HG02642 (cell line): ENCODE data around the gene SAMD14.

Experiments
- ATAC-seq: cut with Tn5 transposase; IDR thresholded peaks from one replicate; pipeline ENCODE4 v1.9.1; 2021; ENCODE audit warnings: mild to moderate bottlenecking; ENCODE audit not compliant: unreplicated experiment, poor library complexity

The SAMD14 gene

DNA sequence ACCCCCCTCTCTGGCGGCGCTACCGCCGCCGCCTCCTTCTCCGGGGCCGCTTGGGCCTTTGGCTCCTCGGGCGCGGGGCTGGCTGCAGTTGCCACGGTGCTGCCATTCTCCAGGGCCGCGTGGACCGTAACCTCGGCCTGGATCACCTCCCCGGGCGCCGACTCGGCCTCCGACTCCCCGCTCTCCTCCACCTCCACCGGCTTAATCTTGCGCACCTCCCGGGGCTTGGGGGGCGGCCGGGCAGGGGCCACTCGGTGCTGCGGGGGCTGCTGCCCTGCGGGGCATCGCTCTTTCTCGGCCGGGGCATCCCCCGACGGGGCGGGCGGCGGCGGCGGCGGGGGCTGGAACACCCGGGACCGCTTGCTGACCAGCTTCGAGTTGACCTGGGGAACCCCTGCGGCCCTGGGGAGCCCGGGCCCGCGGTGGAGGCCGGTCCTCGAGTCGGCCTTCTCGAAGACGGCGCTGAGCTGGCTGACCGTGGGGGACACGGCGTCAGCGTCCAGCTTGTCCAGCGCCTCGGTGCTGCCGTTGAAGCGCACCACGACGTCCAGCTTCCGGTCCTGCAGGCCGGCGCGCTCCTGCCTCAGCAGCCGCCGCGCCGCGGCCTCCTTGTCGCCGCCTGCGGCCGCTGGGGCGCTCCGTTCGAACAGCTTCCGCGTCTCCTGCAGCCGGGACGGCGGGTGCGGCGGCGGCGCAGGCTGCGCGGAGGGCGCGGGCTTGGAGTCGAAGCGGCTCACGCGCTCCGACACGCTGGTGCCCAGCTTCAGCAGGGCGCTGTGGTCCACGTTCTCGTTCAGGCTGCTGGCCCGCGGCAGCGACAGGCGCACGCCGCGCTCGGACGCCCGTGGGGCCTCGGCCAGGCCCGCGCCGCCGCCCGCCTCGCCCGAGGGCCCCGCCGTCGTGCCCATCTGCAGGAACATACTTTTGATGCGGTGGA, 19.7 kb upstream of the SAMD14 start:
- ATAC-seq, result no peak

DNA sequence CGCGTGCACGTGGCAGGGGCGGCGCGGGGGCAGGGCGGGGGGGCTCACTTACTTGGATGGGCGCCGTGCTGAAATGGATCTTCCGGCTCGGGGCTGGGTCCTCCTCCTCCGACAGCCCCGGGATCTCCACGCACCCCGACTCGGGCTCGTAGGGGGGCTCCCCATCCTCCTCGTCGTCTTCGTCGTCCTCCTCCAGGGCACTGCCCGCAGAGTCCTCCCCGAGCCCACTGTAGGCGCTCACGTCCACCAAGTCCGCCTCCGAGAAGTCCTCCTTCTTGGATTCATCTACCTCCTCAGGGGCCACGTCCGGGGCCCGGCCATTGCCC, 19.1 kb upstream of the SAMD14 start:
- ATAC-seq, result no peak

DNA sequence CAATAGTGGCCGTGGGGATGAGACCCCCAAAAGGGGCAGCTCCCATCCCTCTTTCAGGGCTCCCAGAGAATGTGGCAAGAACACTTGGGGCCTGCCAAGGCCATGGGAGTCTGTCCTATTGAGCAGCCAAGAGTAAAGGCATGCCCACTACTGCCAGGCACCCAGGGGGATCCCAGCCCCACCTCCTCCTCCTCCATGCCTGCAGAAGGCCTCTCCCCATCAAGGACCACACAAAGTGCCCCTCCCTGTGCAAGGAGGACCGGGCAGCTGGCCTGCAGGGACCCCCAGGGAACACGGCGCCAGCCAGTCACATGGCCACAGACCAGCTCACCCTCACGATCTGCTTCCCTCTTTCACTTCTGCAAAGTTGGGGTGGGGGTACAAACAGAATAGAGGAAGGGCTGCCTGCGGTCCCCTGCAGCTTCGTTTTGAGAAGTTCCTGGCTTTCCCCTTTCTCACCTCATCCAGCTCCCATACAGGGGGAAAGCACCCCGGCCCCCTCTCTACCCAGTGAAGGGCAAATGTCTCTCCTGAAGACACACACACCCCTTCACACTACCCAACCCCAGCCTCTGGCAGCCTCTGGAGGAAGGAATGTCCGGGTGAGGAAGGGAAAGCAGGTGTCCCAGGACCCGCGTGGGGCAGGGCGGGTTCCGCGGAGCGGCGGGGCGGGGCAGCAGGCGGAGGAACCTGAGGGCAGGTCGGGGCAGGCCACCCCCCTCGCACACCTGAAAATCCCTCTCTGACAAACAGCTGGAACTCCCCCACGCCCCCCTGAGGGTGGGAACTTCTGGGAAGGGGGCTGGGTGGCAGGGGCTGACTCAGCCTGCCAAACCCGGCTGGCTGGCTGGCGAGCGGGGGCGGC, 18.5 kb upstream of the SAMD14 start:
- ATAC-seq, result peak; percentile 33

DNA sequence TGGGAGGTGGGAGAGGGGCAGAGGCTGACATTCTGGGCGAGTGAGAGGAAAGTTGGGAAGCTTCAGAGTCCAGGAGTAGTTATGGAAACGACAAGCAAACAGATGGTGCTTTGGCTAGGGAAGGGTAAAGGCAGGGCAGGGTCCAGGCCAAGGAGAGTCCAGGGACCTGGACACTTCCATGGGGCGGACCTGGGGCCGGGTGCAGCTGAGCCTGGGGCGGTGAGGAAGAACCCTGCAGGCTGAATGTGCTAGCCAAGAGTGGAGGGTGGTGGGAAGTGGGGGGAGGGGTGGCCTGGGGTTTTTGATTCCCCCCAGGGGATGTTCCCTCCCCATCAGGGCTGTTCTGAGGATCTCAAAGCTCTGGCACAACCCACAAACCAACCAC, 17.9 kb upstream of the SAMD14 start:
- no peak for ATAC-seq

DNA sequence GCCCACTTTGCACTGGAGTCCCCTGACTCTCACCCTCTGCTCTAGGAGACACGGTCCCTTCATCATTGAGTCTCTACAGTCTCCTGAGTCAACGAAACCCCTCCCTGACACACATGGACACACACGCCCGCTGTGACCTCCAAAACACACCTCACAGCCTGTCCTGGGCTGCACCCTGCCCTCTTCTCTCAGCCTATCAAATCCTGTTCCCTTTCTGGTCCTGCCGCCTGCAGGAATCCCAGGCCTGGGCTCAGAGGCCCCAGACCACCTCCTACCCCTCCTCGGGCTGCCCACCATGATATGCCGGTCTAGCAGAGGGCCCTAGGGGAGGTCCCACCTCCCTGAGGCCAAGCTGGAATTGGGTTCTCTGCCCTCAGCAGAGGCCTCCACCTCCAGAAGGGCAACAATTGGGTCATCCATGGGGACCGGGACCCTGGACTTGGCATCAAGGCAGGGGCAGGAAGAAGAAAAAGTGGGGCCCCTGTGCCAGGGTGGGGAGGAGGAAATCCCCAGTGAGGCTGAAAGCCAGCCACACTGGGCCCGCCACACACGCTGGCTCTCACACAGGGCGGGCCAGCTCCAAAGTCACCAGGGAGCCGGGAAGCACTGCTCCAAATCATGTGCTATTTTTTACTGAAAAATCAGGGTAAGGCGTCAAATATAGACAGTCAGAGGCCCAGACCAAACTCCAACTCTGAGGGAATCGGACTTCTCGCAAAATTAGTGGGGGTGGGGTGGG, 17.1 kb upstream of the SAMD14 start:
- no peak for ATAC-seq

DNA sequence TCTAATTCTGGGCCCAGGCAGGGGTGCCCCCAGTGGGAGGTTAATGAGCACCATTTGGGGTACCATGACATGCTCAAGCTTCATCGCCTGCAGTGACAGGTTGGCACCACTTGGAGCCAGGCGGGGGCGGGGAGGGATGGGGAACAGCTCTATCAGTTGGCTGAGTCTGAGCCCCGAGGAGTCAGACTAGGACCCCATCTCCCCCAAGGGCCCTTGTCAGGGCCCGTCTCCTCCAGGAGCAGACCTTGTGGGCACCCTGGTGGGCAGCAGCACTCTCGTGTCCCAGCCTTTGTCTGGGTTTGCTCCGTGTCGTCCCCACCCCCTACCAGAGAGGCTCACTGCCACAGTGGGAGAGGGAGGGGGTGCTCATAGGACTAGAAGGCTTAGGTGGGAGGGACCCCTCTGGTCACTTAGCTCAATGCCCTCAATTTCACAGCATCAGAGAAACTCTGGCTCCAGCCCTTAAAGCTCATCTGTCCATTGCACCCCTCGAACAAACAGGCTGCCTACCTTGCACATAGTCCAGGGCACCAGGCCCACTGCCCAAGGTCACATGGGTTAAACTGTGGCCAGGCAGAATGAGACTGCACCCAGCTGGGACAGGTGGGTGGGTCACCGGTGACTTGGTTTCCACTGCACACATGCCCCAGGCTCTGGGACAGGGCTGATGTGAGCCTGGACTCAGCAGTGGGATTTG, 16.4 kb upstream of the SAMD14 start:
- ATAC-seq, result no peak

GRCh38 chr17:50145532-50146229, 15.7 kb upstream of the SAMD14 start:
- no peak for ATAC-seq

- no peak for ATAC-seq
Measured at GRCh38 chr17:50144845-50145531, 15.0 kb upstream of the SAMD14 start.

- no peak for ATAC-seq
Measured at GRCh38 chr17:50144355-50144754, 14.4 kb upstream of the SAMD14 start.

- ATAC-seq, result no peak
Measured at GRCh38 chr17:50143461-50144176, 13.7 kb upstream of the SAMD14 start.

- no peak for ATAC-seq
Measured at GRCh38 chr17:50141745-50142110, 11.8 kb upstream of the SAMD14 start.

DNA sequence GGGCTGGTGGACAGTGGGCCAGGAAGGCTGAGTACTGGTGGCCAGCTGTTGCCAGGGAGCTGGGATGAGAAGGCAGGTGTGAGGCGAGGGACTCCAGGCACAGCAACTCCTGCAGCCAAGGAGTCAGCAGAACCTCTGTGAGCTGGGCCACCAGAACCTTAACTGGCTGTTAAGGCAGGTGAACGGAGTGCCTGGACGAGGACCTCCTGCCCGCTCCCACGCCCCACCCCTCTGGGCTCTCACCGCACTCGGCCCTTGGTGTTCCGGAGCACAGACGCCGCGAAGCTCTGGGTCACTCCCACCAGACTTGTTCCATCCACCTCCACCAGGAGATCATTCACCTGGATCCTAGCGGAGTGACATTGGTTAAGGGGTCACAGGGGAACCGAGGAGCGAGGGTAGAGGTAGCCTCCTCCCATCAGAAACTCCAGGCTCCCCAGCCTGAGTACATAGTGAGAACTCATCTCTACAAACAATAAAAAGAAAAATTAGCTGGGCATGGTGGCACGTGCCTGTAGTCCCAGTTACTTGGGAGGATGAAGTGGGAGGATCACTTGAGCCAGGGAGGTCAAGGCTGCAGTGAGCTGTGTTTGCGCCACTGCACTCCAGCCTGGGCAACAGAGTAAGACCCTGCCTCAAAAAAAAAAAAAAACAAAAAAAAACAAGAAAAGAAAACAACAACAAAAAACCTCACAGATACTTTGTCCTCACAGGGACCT, 11.2 kb upstream of the SAMD14 start:
- ATAC-seq, result no peak

- ATAC-seq, result no peak
Measured at GRCh38 chr17:50139950-50140885, 10.3 kb upstream of the SAMD14 start.

GRCh38 chr17:50139185-50139783, 9.3 kb upstream of the SAMD14 start:
- ATAC-seq, result no peak

DNA sequence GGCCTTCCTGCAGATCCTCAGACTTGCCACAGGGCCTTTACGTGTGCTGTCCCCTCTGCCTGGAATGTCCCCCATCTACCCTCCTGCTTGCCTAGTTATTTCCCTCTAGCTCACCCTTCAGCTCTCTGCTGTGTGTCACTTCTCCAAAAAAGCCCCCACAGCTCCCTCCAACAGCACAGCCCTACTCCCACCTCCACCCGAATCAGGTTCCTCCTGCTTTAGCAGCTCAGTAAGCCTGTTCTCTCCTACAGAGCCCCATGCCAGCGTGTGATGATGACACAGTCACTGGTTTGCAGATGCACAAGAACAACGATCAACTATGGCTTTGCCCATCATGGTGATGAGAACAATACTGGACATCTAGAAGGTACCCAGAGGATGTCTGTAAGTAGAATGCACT, 7.1 kb upstream of the SAMD14 start:
- no peak for ATAC-seq

DNA sequence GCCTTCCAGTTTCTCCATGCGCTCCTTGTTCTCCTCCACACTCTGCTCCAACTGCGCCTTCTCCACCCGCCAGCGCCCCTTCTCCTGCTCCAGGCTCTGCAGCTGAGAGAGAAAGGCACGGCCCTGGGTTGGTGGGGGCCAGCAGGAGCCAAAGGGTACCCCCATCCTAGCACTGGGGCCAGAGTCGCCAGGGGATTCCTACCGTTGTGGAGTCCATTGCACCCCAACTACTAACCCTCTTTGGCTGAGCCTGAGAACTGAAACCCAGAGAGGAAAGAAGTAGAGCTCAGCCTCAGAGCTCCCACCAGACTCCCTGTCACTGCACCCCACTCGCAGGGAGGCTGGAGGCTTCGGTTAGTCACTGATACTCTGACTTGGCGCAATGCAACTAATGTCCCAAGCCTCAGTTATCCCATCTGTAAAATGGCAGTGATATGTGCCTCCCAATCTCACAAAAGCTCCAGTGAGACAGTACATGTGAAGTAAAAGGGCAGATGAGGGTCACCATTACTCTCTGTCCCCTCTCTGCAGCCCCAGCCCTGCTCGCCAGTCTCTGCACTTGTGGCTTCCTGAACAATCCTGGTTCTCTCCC, 6.2 kb upstream of the SAMD14 start:
- ATAC-seq, result no peak
